H1 (cell line): ENCODE results near the gene SEMA4D. TPM values are rescaled to one million over a fixed set of nuclear protein-coding genes. Genes with fewer than 3 reads are reported as not detected.

Source experiments
- CTCF ChIA-PET: fragments of 300-600 bp; sonication (Branson Sonifier 250); formaldehyde crosslinking; loops from one replicate; lab custom pipeline; 2021; ENCODE audit not compliant: partially characterized antibody; lab: Charles Lee
- POLR2A ChIA-PET: fragments of 300-600 bp; sonication (Branson Sonifier 250); formaldehyde crosslinking; loops from one replicate; lab custom pipeline; 2021; ENCODE audit warnings: inconsistent platforms; ENCODE audit not compliant: partially characterized antibody; lab: Charles Lee
- DNase-seq, 2 experiments: peaks; one replicate each; pipeline versions ENCODE4 v3.0.0 to v3.0.0-alpha.2; 2010 to 2022; ENCODE audit warnings: low spot score in 2 of 2, low read depth in 1 of 2, mixed read lengths in 1 of 2
- FAIRE-seq: peaks from 2 replicates; lab custom pipeline; 2011; peaks lifted over from hg19 to GRCh38; lab: Jason Lieb, UNC
- H2AFZ ChIP-seq: 2 replicates; pipeline ENCODE4 v1.8.1; 2012; ENCODE audit warnings: low read length, inconsistent platforms
- H2AK5ac ChIP-seq: 2 replicates; pipeline ENCODE4 v1.6.1; 2013; ENCODE audit warnings: low read depth, low read length
- H2BK120ac ChIP-seq: replicated peaks from 2 replicates; pipeline ENCODE3; 2013; ENCODE audit warnings: low read depth, low read length, inconsistent platforms
- H2BK12ac ChIP-seq: 2 replicates; pipeline ENCODE4 v1.6.1; 2013; ENCODE audit warnings: low read depth, low read length
- H2BK15ac ChIP-seq: 2 replicates; pipeline ENCODE4 v1.6.1; 2013; ENCODE audit warnings: low read length
- H2BK20ac ChIP-seq: 2 replicates; pipeline ENCODE4 v1.6.1; 2013; ENCODE audit warnings: low read length
- H2BK5ac ChIP-seq: 2 replicates; pipeline ENCODE4 v1.6.1; 2013; ENCODE audit warnings: low read depth, low read length
- H3K14ac ChIP-seq: 2 replicates; pipeline ENCODE4 v1.6.1; 2013; ENCODE audit warnings: inconsistent platforms; ENCODE audit not compliant: insufficient read length
- H3K18ac ChIP-seq: 2 replicates; pipeline ENCODE4 v1.6.1; 2013; ENCODE audit warnings: low read length; ENCODE audit errors: extremely low read depth
- H3K23ac ChIP-seq: 2 replicates; pipeline ENCODE4 v1.6.1; 2013; ENCODE audit warnings: inconsistent platforms; ENCODE audit not compliant: insufficient read length
- H3K23me2 ChIP-seq: 2 replicates; pipeline ENCODE4 v1.6.1; 2013; ENCODE audit warnings: low read depth, low read length
- H3K27ac ChIP-seq: 2 replicates; pipeline ENCODE4 v1.6.1; 2011; ENCODE audit warnings: low read depth, low read length, inconsistent platforms
- H3K27me3 ChIP-seq, 4 experiments: replicated peaks in 1 of 4; 1 replicate in 1 of 4; 2 replicates in 3 of 4; pipeline versions ENCODE4 v1.6.1 to v1.8.1; 2011 to 2013; ENCODE audit warnings: low read length in 3 of 4, mild to moderate bottlenecking in 3 of 4, inconsistent platforms in 2 of 4, mixed read lengths in 2 of 4, moderate library complexity in 1 of 4; ENCODE audit not compliant: control insufficient read depth in 3 of 4, insufficient read depth in 3 of 4; ENCODE audit errors: extremely low read depth in 1 of 4
- H3K36me3 ChIP-seq, 4 experiments: 2 replicates each; pipeline versions ENCODE4 v1.6.1 to v1.8.1; 2011 to 2013; ENCODE audit warnings: mild to moderate bottlenecking in 4 of 4, low read length in 3 of 4, moderate library complexity in 2 of 4, control low read depth in 1 of 4, inconsistent platforms in 1 of 4; ENCODE audit not compliant: insufficient read depth in 4 of 4, control insufficient read depth in 2 of 4
- H3K4ac ChIP-seq: replicated peaks from 2 replicates; pipeline ENCODE3; 2013; ENCODE audit warnings: low read length, low read depth, mixed read lengths, inconsistent platforms; ENCODE audit not compliant: insufficient read length
- H3K4me1 ChIP-seq, 4 experiments: replicated peaks in 1 of 4; 1 replicate in 1 of 4; 2 replicates in 3 of 4; pipeline versions ENCODE4 v1.6.1 to v1.8.1; 2011 to 2013; ENCODE audit warnings: low read length in 3 of 4, inconsistent platforms in 2 of 4, mixed read lengths in 1 of 4; ENCODE audit not compliant: insufficient read depth in 4 of 4, control insufficient read depth in 3 of 4
- H3K4me2 ChIP-seq, 2 experiments: 2 replicates each; pipeline versions ENCODE4 v1.6.1 to v1.8.1; 2011 to 2013; ENCODE audit warnings: low read depth in 2 of 2, low read length in 2 of 2, control low read depth in 1 of 2, inconsistent platforms in 1 of 2, mild to moderate bottlenecking in 1 of 2; ENCODE audit not compliant: insufficient read depth in 1 of 2
- H3K4me3 ChIP-seq, 4 experiments: fragments of 200-600, 300-600 bp in 1 of 4; sonication (generic), shearing (Covaris generic), sonication (Bioruptor Twin) in 1 of 4; 2 replicates each; pipeline versions ENCODE4 v1.5.1 to v1.8.1; 2011 to 2016; ENCODE audit warnings: low read length in 4 of 4, low read depth in 3 of 4, control low read depth in 2 of 4, inconsistent platforms in 2 of 4, mild to moderate bottlenecking in 2 of 4, mixed read lengths in 1 of 4, moderate library complexity in 1 of 4; ENCODE audit not compliant: insufficient read depth in 2 of 4; ENCODE audit errors: extremely low read depth in 1 of 4
- H3K56ac ChIP-seq: replicated peaks from 2 replicates; pipeline ENCODE3; 2013; ENCODE audit warnings: low read depth, mild to moderate bottlenecking, mixed read lengths, low read length, inconsistent platforms; ENCODE audit not compliant: insufficient read length
- H3K79me1 ChIP-seq: 2 replicates; pipeline ENCODE4 v1.6.1; 2013; ENCODE audit warnings: low read depth, low read length, control low read depth
- H3K79me2 ChIP-seq, 2 experiments: 2 replicates each; pipeline versions ENCODE4 v1.6.1 to v1.8.1; 2012 to 2013; ENCODE audit warnings: low read length in 2 of 2, mild to moderate bottlenecking in 2 of 2, inconsistent platforms in 1 of 2; ENCODE audit not compliant: insufficient read depth in 2 of 2, control insufficient read depth in 1 of 2
- H3K9ac ChIP-seq, 4 experiments: replicated peaks in 1 of 4; 1 replicate in 1 of 4; 2 replicates in 3 of 4; pipeline versions ENCODE4 v1.6.1 to v1.8.1; 2011 to 2013; ENCODE audit warnings: low read depth in 3 of 4, low read length in 3 of 4, control low read depth in 2 of 4, mild to moderate bottlenecking in 2 of 4, moderate library complexity in 2 of 4, inconsistent platforms in 1 of 4; ENCODE audit errors: extremely low read depth in 1 of 4
- H3K9me3 ChIP-seq, 2 experiments: 2 replicates each; pipeline versions ENCODE4 v1.6.1 to v1.8.1; 2012 to 2013; ENCODE audit warnings: mild to moderate bottlenecking in 2 of 2, moderate library complexity in 2 of 2, control low read depth in 1 of 2, inconsistent platforms in 1 of 2, low read depth in 1 of 2, low read length in 1 of 2, mixed read lengths in 1 of 2; ENCODE audit not compliant: insufficient read depth in 2 of 2
- H4K20me1 ChIP-seq, 2 experiments: replicated peaks in 1 of 2; 2 replicates each; pipeline versions ENCODE3 to v1.8.1; 2011 to 2013; ENCODE audit warnings: inconsistent platforms in 2 of 2, low read length in 2 of 2, mild to moderate bottlenecking in 1 of 2; ENCODE audit not compliant: insufficient read depth in 2 of 2, control insufficient read depth in 1 of 2
- H4K5ac ChIP-seq: 2 replicates; pipeline ENCODE4 v1.6.1; 2013; ENCODE audit warnings: low read length, low read depth, mixed read lengths, inconsistent platforms; ENCODE audit not compliant: insufficient read length
- H4K8ac ChIP-seq: 2 replicates; pipeline ENCODE4 v1.8.0; 2013; ENCODE audit warnings: mild to moderate bottlenecking, moderate library complexity, low read length, inconsistent platforms; ENCODE audit not compliant: insufficient read depth; ENCODE audit errors: extremely low read depth
- H4K91ac ChIP-seq: replicated peaks from 2 replicates; pipeline ENCODE3; 2013; ENCODE audit warnings: low read length, mixed read lengths, inconsistent platforms; ENCODE audit not compliant: insufficient read length
- BACH1 ChIP-seq: IDR thresholded peaks from 2 replicates; pipeline ENCODE4 v1.6.1; 2012; ENCODE audit warnings: low read length, improper control_type of control experiment
- CEBPB ChIP-seq: IDR thresholded peaks from 2 replicates; pipeline ENCODE4 v1.6.1; 2012; ENCODE audit warnings: low read depth, low read length
- CREB1 ChIP-seq: IDR thresholded peaks from 2 replicates; pipeline ENCODE4 v1.6.1; 2012; ENCODE audit warnings: inconsistent platforms
- GABPA ChIP-seq: IDR thresholded peaks from 2 replicates; pipeline ENCODE4 v1.6.1; 2011; ENCODE audit warnings: mild to moderate bottlenecking, low read length, moderate library complexity, borderline replicate concordance; ENCODE audit not compliant: insufficient read depth
- JUND ChIP-seq: IDR thresholded peaks from 2 replicates; pipeline ENCODE4 v1.6.1; 2011; ENCODE audit warnings: mild to moderate bottlenecking, improper control_type of control experiment, low read length
- MAX ChIP-seq: IDR thresholded peaks from 2 replicates; pipeline ENCODE4 v1.6.1; 2012; ENCODE audit warnings: inconsistent platforms
- PHF8 ChIP-seq: fragments of 200-600 bp; sonication (generic); conservative IDR thresholded peaks from 2 replicates; pipeline ENCODE4 v1.7.1; 2012; ENCODE audit warnings: low read depth, mild to moderate bottlenecking, inconsistent platforms, low read length, moderate library complexity
- POLR2AphosphoS5 ChIP-seq: IDR thresholded peaks from 2 replicates; pipeline ENCODE4 v1.6.1; 2011; ENCODE audit warnings: low read depth, low read length
- whole genome bisulfite sequencing, 2 experiments: shearing (Covaris generic) in 1 of 2; methylation state at CpG; one replicate each; pipeline versions ENCODE4 v1.1.6 to v1.1.7; 2013 to 2015; ENCODE audit warnings: low lambda C conversion rate in 2 of 2, mixed read lengths in 2 of 2, inconsistent platforms in 1 of 2, low coverage in 1 of 2, missing lambda C conversion rate in 1 of 2; ENCODE audit not compliant: insufficient replicate concordance in 2 of 2, insufficient coverage in 1 of 2, insufficient read length in 1 of 2; ENCODE audit errors: extremely low coverage in 1 of 2, missing lambda C conversion rate in 1 of 2; 5-methylcytosine and 5-hydroxymethylcytosine counted together
- polyA plus RNA-seq, 7 experiments: library from polyadenylated mRNA; depleted of rRNA in 3 of 7; stranded (reverse) in 5 of 7; unstranded in 2 of 7; fragments of >200 nt in 5 of 7; fragments of 200-250 nt in 2 of 7; gene quantifications; 1 replicate in 5 of 7; 2 replicates in 1 of 7; 4 replicates in 1 of 7; pipeline versions ENCODE4 v1.2.1 to v1.2.3, GENCODE V29; 2011 to 2013; ENCODE audit warnings: missing spikeins in 2 of 7, mixed read lengths in 2 of 7
- total RNA-seq: library from RNA; stranded (reverse); fragmentation: NEBNext Ultra II Directional; extraction: Animal tissue kit (Norgen Biotek cat#: 25700); gene quantifications from 2 replicates; pipeline ENCODE4 v1.2.1, GENCODE V29; 2021

SEMA4D gene
- total and polyA plus RNA-seq, 2 of the 8 experiments (the other 6 are each of a cell fraction or from before 2014, with no cell fraction given): 21.0 to 70.4 TPM

- Histone ChIP-seq H3K79me1 (no peaks in the 10 kb centered on the region), H3K79me2 (no peaks in the 10 kb centered on the region), H4K5ac (no peak overlapping the region), H2BK12ac (no peak overlapping the region), H3K56ac (no peak overlapping the region), H3K27ac (no peak overlapping the region), H3K4ac (no peak overlapping the region), H2AFZ (no peak overlapping the region), H3K4me3 (no peak overlapping the region), H3K18ac (no peak overlapping the region), H2BK15ac (no peak overlapping the region), H3K9ac (no peak overlapping the region), H2BK20ac (no peak overlapping the region), H3K36me3 (no peaks in the 10 kb centered on the region), H3K14ac (no peak overlapping the region), H3K4me2 (no peak overlapping the region), H3K27me3 (no peaks in the 10 kb centered on the region; a peak in 1 of 7 replicates), H3K9me3 (no peaks in the 10 kb centered on the region), H3K23ac (no peak overlapping the region), H4K20me1 (peaks cover 0 to 6% of the 10 kb centered on the region in 2 experiments), H4K8ac (no peak overlapping the region), H2AK5ac (no peak overlapping the region), H3K23me2 (peaks cover 5% of the 10 kb centered on the region; the same call in 1 of the 2 replicates), H4K91ac (no peak overlapping the region), H2BK120ac (no peak overlapping the region), H3K4me1 (peaks cover 0 to 7% (median 4%) of the 10 kb centered on the region in 4 experiments; a peak in 6 of 7 replicates), H2BK5ac (no peak overlapping the region)
- DNase-seq (no peak), FAIRE-seq (no peak)
- POLR2A ChIA-PET: interaction anchor here (0.7 kb wide), 1 partner anchor 84 kb away, joined by 3 read pairs; no protein-coding TSS in a partner anchor
- CTCF ChIA-PET: interaction anchor here (0.7 to 3.6 kb wide), 6 partner anchors 9 to 114 kb away, joined by 3 to 23 read pairs (median 6); no protein-coding TSS in a partner anchor
- TF ChIP-seq POLR2AphosphoS5 (no peak), CEBPB (no peak), MAX (no peak), BACH1 (no peak), PHF8 (no peak), CREB1 (no peak), JUND (no peak), GABPA (no peak)
- 87% methylated on average over 8 of the region's 8 CpGs; no CpG with 5 or more reads in 1 of the 2 experiments for WGBS, 2 experiments
Measured at GRCh38 chr9:89539374-89539773, 41.5 kb upstream of the SEMA4D start.
